Activated CD4-positive, alpha-beta T cell treated with anti-CD3 and anti-CD28 coated beads, Interleukin-2, amount 10 ng/mL, durations not matched to agents 7 days and 5 days (primary cell): ENCODE data around the gene RNF213. TPM values are rescaled to one million over a fixed set of nuclear protein-coding genes. Genes with fewer than 3 reads are reported as not detected.
"Not testable (repeated sequence)": the region's sequence is repeated elsewhere in the genome, so short reads cannot be mapped to it uniquely, and the experiment has no call there.

Experiments used
- CTCF ChIA-PET: fragments of 350-600 bp; sonication (Branson Sonifier 250); formaldehyde crosslinking; loops from one replicate; lab custom pipeline; 2021; ENCODE audit warnings: antibody characterized with exemption; lab: Charles Lee
- POLR2A ChIA-PET: fragments of 350-600 bp; sonication (Branson Sonifier 250); formaldehyde crosslinking; loops from one replicate; lab custom pipeline; 2021; ENCODE audit warnings: antibody characterized with exemption; lab: Charles Lee
- DNase-seq: peaks from one replicate; pipeline ENCODE4 v3.0.0-alpha.2; 2020
- H3K27ac Mint-ChIP-seq: one replicate; pipeline ENCODE4 v1.8.0; 2021; ENCODE audit warnings: mild to moderate bottlenecking, moderate library complexity, mixed read lengths
- H3K27me3 Mint-ChIP-seq: one replicate; pipeline ENCODE4 v1.8.0; 2021; ENCODE audit warnings: mixed read lengths
- H3K36me3 Mint-ChIP-seq: one replicate; pipeline ENCODE4 v1.8.0; 2021; ENCODE audit warnings: low read depth, mixed read lengths
- H3K4me1 Mint-ChIP-seq: one replicate; pipeline ENCODE4 v1.8.0; 2021; ENCODE audit warnings: mixed read lengths
- H3K4me3 Mint-ChIP-seq: one replicate; pipeline ENCODE4 v1.8.0; 2021; ENCODE audit warnings: mild to moderate bottlenecking, moderate library complexity, mixed read lengths
- H3K9me3 Mint-ChIP-seq: one replicate; pipeline ENCODE4 v1.8.0; 2021; ENCODE audit warnings: mixed read lengths
- total RNA-seq, 2 experiments: library from RNA; stranded (reverse); gene quantifications; one replicate each; pipeline ENCODE4 v1.2.3, GENCODE V29; 2021

Gene RNF213
- total RNA-seq, 2 experiments from 2014 or later = 579 to 602 TPM

DNA sequence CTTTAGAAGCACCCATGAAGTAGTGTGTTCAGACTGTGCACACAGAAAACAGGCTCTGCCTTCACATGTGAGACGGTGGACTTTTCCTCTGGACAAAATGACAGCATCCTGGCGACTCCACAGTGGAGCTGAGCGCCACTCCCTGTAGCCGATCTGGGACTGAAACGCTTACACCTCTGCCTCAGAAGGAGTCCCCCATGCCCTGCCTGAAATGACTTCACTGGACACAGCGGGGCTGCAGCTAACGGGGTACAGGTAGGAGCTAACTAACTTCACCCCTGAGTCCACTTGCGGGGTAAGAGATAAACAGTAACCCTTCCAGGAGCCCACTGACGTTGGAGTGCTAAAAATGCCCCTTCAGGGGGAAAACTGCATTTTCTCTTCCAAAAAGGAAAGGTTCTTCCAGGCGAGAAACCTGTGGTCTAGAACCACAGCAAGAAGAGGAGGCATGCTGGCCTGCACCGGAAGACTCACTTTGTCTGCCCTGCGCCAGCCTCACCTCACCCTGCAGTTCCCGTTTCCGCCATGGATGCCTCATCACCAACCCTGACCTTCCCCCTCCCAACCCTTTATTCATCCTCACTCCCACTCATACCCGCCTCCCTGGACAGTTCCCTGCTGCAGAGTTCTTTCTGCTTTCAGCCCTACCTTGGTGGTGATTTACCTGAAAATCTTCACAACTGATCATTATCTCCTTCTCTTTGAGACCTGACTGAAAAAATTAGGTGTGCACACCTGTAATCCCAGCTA, 134.9 kb downstream of the RNF213 start:
- no peaks in the 10 kb centered on the region for H3K9me3 Mint-ChIP-seq
- DNase-seq = no peak
- ChIA-PET CTCF (interaction anchor here (0.6 kb wide), 2 partner anchors 90 to 1173 kb away, joined by 3 read pairs; no protein-coding TSS in a partner anchor), POLR2A (interaction anchor here (0.7 kb wide), 1 partner anchor 15 kb away, joined by 4 read pairs; no protein-coding TSS in a partner anchor)
- H3K27me3 Mint-ChIP-seq = no peaks in the 10 kb centered on the region
- H3K4me1 Mint-ChIP-seq = peaks cover 11% of the 10 kb centered on the region
- no peak overlapping the region for H3K4me3 Mint-ChIP-seq
- peak overlapping the region; percentile 34 for H3K27ac Mint-ChIP-seq
- H3K36me3 Mint-ChIP-seq = peaks cover 47% of the 10 kb centered on the region

DNA sequence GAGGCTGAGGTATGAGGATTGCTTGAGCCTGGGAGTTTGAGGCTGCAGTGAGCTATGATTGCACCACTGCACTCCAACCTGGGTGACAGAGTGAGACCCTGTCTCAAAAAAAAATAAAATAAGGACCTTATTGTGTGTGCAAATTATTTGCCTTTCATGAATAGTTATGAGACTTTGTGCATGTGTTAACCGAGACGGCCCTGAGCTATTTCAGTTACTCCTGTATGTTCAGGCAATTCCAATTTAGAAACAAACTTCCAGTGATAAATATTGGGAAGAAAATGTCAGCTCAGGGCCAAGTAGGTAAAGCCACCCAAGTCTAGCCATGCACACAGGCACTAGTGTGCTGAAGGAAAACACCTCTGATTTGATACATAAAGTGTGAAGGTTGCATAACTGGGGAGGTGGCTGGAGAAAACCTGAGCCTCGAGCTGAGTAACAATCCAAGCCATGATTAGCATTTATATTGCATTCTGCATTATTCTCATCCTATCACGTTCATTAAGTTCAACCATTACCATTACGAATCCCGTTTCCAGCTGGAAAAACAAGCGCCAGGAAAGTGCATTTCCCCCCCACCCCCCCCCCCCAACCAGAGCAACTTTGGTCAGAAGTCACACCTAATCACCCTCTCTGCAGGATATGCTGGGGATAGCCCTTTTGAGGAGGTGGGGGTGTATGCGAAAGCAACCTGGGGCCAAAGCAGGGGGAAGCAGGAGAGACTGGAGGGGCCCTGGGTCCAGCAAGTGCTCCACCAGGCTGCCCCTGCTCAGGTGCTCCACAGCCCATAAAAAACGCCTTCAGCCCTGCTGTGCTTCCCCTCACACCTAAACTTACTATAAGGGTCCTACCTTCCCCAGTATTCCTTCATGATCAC, 135.7 kb downstream of the RNF213 start:
- no peaks in the 10 kb centered on the region for H3K27me3 Mint-ChIP-seq
- H3K36me3 Mint-ChIP-seq = peaks cover 43% of the 10 kb centered on the region
- POLR2A ChIA-PET = interaction anchor here (0.7 kb wide), 1 partner anchor 16 kb away, joined by 4 read pairs; no protein-coding TSS in a partner anchor
- no peaks in the 10 kb centered on the region for H3K9me3 Mint-ChIP-seq
- CTCF ChIA-PET = no interaction called here
- peak overlapping the region; percentile 67 for H3K27ac Mint-ChIP-seq
- H3K4me1 Mint-ChIP-seq = peaks cover 11% of the 10 kb centered on the region
- H3K4me3 Mint-ChIP-seq = no peak overlapping the region
- no peak for DNase-seq

DNA sequence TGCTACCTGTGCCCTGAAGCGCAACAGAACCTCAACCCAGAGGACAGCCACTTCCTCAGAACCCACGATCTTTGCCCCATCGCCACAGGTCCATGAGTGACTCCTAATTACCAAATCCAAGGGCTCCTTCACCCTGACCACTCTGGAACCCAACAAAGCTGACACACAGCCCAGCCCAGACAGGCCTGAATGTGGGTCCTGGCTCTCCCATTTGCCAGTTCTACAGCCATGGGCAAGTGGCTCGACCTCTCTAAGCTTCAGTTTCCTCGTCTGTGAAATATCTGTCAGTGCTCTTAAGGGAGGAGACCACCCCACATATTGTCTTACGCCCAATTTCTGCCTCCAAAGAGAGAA, 136.4 kb downstream of the RNF213 start:
- peaks cover 11% of the 10 kb centered on the region for H3K4me1 Mint-ChIP-seq
- ChIA-PET CTCF (no interaction called here), POLR2A (no interaction called here)
- H3K27me3 Mint-ChIP-seq = no peaks in the 10 kb centered on the region
- peak overlapping the region; percentile 67 for H3K27ac Mint-ChIP-seq
- H3K4me3 Mint-ChIP-seq = no peak overlapping the region
- DNase-seq = no peak
- H3K9me3 Mint-ChIP-seq = no peaks in the 10 kb centered on the region
- H3K36me3 Mint-ChIP-seq = peaks cover 38% of the 10 kb centered on the region

DNA sequence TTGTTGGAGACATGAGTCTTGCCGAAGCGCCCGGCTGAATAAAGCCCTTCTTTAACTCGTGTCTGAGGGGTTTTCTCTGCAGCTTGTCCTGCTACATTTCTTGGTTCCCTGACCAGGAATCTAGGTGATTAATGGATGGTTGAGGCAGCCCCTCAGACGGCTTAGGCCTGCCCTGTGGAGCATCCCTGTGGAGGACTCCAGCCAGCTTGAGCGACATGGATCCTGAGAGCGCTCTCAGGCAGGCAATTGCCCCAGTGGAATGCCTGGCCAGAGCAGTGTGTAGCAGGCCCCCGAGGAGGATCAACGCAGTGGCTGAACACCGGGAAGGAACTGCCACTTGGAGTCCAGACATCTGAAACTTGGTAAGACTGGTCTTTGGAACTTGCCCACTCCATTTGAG, 137.0 kb downstream of the RNF213 start:
- POLR2A ChIA-PET = no interaction called here
- no peaks in the 10 kb centered on the region for H3K9me3 Mint-ChIP-seq
- H3K4me3 Mint-ChIP-seq = no peak overlapping the region
- CTCF ChIA-PET = no interaction called here
- no peaks in the 10 kb centered on the region for H3K27me3 Mint-ChIP-seq
- H3K36me3 Mint-ChIP-seq = peaks cover 31% of the 10 kb centered on the region
- peaks cover 11% of the 10 kb centered on the region for H3K4me1 Mint-ChIP-seq
- no peak overlapping the region for H3K27ac Mint-ChIP-seq
- no peak for DNase-seq

DNA sequence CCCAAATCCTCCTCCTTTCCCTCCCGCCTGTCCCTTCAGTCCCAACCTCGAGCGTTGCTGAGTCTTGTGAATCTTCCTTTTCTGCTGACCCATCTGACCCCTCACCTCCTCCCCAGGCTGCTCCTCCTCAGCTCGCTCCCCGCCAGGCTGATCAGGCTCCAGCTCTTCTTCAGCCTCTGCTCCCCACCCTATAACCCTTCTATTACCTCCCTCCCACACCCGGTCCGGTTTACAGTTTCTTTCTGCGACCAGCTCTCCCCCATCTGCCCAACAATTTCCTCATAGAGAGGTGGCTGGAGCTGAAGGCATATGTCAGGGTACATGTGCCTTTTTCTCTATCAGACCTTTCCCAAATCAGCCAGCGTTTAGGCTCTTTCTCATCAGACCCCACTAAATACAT, 140.4 kb downstream of the RNF213 start:
- DNase-seq, H3K4me1 Mint-ChIP-seq, POLR2A ChIA-PET, CTCF ChIA-PET, H3K9me3 Mint-ChIP-seq, H3K36me3 Mint-ChIP-seq, H3K27me3 Mint-ChIP-seq, H3K27ac Mint-ChIP-seq, H3K4me3 Mint-ChIP-seq: not testable (repeated sequence)

DNA sequence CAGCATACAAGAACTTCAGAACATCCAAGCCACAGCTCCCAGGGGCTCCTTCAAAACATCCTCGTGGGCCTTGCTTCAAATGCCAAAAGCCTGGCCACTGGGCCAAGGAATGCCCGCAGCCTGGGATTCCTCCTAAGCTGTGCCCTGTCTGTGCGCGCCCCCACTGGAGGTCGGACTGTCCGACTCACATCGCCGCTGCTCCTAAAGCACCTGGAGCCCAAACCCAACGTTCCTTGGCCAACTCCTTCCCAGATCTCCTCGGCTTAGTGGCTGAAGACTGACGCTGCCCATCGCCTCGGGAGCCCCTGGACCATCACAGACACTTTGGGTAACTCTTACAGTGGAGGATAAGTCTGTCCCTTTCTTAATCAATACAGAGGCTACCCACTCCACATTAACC, 141.4 kb downstream of the RNF213 start:
- H3K4me1 Mint-ChIP-seq, H3K9me3 Mint-ChIP-seq, POLR2A ChIA-PET, H3K36me3 Mint-ChIP-seq, H3K27ac Mint-ChIP-seq, DNase-seq, H3K4me3 Mint-ChIP-seq, H3K27me3 Mint-ChIP-seq, CTCF ChIA-PET: not testable (repeated sequence)

DNA sequence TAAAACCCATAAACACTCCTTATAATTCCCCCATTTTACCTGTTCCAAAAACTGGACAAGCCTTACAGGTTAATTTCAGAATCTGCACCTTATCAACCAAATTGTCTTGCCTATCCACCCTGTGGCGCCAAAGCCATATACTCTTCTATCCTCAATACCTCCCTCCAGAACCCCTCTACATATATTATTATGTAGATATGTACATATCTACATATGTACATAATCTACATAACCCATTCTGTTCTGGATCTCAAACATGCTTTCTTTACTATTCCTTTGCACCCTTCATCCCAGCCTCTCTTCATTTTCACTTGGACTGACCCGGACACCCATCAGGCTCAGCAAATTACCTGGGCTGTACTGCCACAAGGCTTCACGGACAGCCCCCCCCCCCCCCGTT, 142.3 kb downstream of the RNF213 start:
- POLR2A ChIA-PET = no interaction called here
- no peak overlapping the region for H3K27ac Mint-ChIP-seq
- CTCF ChIA-PET = interaction anchor here (0.6 kb wide), 1 partner anchor 1405 kb away, joined by 4 read pairs; no protein-coding TSS in a partner anchor
- peaks cover 3% of the 10 kb centered on the region for H3K4me1 Mint-ChIP-seq
- H3K9me3 Mint-ChIP-seq = no peaks in the 10 kb centered on the region
- no peak overlapping the region for H3K4me3 Mint-ChIP-seq
- no peaks in the 10 kb centered on the region for H3K27me3 Mint-ChIP-seq
- no peak for DNase-seq
- H3K36me3 Mint-ChIP-seq = no peaks in the 10 kb centered on the region

DNA sequence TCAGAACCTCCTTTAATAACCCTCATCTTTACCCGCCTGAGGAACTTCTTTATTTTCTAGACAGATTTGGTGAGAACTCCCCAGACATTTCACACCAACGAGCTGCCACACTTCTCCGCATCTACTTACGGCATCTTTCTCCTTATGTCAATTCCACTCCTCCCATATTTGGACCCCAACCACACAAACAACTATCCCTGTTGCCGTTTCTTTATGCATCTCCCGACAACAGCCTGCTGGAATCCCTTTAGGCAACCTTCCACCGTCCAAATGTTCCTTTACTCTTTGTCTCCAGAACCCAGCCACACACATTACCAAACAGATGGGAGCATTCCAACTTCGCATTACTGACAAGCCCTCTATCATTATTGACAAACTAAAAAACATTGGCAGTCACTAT, 145.5 kb downstream of the RNF213 start:
- Mint-ChIP-seq H3K27me3 (peaks cover 6% of the 10 kb centered on the region), H3K4me3 (no peak overlapping the region), H3K27ac (no peak overlapping the region), H3K4me1 (no peaks in the 10 kb centered on the region), H3K36me3 (no peaks in the 10 kb centered on the region), H3K9me3 (no peaks in the 10 kb centered on the region)
- ChIA-PET POLR2A (no interaction called here), CTCF (no interaction called here)
- no peak for DNase-seq

DNA sequence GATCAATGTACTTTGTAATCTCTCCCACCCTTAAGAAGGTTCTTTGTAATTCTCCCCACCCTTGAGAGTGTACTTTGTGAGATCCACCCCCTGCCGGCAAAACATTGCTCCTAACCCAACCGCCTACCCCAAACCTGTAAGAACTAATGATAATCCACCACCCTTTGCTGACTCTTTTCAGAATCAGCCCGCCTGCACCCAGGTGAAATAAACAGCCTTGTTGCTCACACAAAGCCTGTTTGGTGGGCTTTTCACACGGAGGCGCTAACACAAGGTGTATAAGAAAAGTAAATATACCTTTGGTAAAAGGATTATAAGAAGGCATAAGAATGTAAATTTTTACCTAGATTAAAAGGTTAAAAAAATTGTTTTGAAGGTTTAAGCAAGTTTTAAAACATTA, 147.3 kb downstream of the RNF213 start:
- H3K36me3 Mint-ChIP-seq, H3K4me3 Mint-ChIP-seq, DNase-seq, POLR2A ChIA-PET, H3K27ac Mint-ChIP-seq, CTCF ChIA-PET, H3K9me3 Mint-ChIP-seq, H3K4me1 Mint-ChIP-seq: not testable (repeated sequence)
- peaks cover 20% of the 10 kb centered on the region for H3K27me3 Mint-ChIP-seq

DNA sequence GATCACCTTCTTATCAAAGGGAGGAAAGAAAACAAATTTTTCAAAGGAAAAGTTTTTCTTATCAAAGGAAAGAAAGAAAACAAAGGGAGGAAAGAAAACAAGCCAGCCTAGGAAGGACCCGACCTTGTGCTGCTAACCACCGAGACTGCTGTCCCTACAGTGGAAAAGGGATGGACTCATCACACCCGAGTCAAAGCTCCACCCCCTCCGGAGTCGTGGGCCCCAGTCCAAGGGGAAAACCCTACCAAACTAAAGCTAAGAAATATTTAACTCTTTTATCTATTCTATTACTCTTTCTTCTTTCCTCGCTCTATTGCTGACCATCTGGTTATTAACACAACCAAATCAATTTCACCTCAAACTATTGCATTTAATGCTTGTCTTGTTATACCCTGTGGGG, 148.2 kb downstream of the RNF213 start:
- H3K9me3 Mint-ChIP-seq = no peaks in the 10 kb centered on the region
- H3K27ac Mint-ChIP-seq = no peak overlapping the region
- no peaks in the 10 kb centered on the region for H3K4me1 Mint-ChIP-seq
- POLR2A ChIA-PET = no interaction called here
- H3K4me3 Mint-ChIP-seq = no peak overlapping the region
- CTCF ChIA-PET = interaction anchor here (1.1 to 1.5 kb wide), 2 partner anchors 18 to 307 kb away, joined by 3 to 4 read pairs; partner anchors contain the start of gene GAA
- H3K36me3 Mint-ChIP-seq = no peaks in the 10 kb centered on the region
- DNase-seq = no peak
- H3K27me3 Mint-ChIP-seq = peaks cover 28% of the 10 kb centered on the region

DNA sequence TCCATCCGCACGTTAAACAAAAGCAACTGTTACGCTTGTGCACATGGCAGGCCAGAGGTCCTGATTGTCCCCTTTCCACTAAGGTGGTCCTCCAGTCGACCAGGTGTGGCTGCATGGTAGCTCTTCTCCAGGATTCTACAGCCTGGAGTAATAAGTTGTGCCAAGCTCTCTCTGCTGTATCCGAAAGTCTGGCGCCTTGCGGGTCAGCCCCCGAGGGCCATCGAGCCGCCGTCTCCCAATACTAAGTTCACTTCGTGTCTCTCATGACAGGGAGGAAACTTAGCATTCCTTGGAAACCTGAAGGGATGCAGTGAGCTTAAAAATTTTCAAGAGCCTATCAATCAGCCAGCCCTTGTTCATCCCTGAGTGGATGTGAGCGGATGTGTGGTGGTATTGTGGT, 149.0 kb downstream of the RNF213 start:
- H3K27me3 Mint-ChIP-seq = peaks cover 35% of the 10 kb centered on the region
- DNase-seq = no peak
- ChIA-PET POLR2A (no interaction called here), CTCF (interaction anchor here (1.1 to 1.5 kb wide), 2 partner anchors 18 to 308 kb away, joined by 3 to 4 read pairs; partner anchors contain the start of gene GAA)
- H3K4me3 Mint-ChIP-seq = no peak overlapping the region
- H3K4me1 Mint-ChIP-seq = peaks cover 7% of the 10 kb centered on the region
- H3K36me3 Mint-ChIP-seq = no peaks in the 10 kb centered on the region
- no peaks in the 10 kb centered on the region for H3K9me3 Mint-ChIP-seq
- H3K27ac Mint-ChIP-seq = no peak overlapping the region

DNA sequence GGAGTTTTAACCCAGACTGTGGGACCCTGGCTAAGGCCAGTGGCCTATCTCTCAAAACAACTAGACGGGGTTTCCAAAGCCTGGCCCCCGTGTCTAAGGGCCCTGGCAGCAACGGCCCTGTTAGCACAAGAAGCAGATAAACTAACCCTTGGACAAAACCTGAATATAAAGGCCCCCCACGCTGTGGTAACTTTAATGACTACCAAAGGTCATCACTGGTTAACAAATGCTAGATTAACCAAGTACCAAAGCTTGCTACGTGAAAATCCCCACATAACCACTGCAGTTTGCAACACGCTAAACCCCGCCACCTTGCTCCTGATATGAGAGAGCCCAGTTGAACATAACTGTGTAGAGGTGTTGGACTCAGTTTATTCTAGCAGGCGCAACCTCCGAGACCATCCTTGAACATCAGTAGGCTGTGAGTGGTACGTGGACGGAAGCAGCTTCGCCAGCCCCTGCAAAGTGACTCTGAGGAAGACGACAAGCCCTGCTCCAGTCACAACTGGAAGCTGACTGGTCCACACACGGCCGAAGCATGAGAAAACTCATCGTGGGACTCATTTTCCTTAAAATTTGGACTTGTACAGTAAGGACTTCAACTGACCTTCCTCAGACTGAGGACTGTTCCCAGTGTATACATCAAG, 149.9 kb downstream of the RNF213 start:
- peaks cover 35% of the 10 kb centered on the region for H3K27me3 Mint-ChIP-seq
- H3K4me3 Mint-ChIP-seq, H3K9me3 Mint-ChIP-seq, H3K36me3 Mint-ChIP-seq, CTCF ChIA-PET, DNase-seq, POLR2A ChIA-PET, H3K27ac Mint-ChIP-seq, H3K4me1 Mint-ChIP-seq: not testable (repeated sequence)
